WTC11 (cell line): ENCODE measurements around the gene TNIP2. TPM values are rescaled to one million over a fixed set of nuclear protein-coding genes. Genes with fewer than 3 reads are reported as not detected.

Experiments
- ATAC-seq: fragments of 200-7000 bp; cut with Tn5 transposase; 2 replicates; pipeline ENCODE4 v1.10.0; 2021; ENCODE audit warnings: mild to moderate bottlenecking, moderate library complexity
- CTCF ChIA-PET: fragments of 300-600 bp; sonication (Branson Sonifier 250); formaldehyde crosslinking; loops from one replicate; lab custom pipeline; 2021; ENCODE audit warnings: antibody characterized with exemption; lab: Charles Lee
- POLR2A ChIA-PET: fragments of 350-600 bp; sonication (Branson Sonifier 250); formaldehyde crosslinking; loops from one replicate; lab custom pipeline; 2021; ENCODE audit warnings: antibody characterized with exemption; lab: Charles Lee
- DNase-seq: peaks from one replicate; pipeline ENCODE4 v3.0.0; 2021; ENCODE audit warnings: low spot score
- H3K27ac Mint-ChIP-seq: 2 replicates; pipeline ENCODE4 v1.8.0; 2021; ENCODE audit warnings: mixed read lengths
- H3K27me3 Mint-ChIP-seq: 2 replicates; pipeline ENCODE4 v1.8.0; 2021; ENCODE audit warnings: low read depth, mild to moderate bottlenecking, moderate library complexity, mixed read lengths
- H3K36me3 Mint-ChIP-seq: 2 replicates; pipeline ENCODE4 v1.8.0; 2021; ENCODE audit warnings: mixed read lengths
- H3K4me1 Mint-ChIP-seq: 2 replicates; pipeline ENCODE4 v1.8.0; 2022; ENCODE audit warnings: mixed read lengths
- H3K4me3 Mint-ChIP-seq: 2 replicates; pipeline ENCODE4 v1.8.0; 2021; ENCODE audit warnings: mild to moderate bottlenecking, moderate library complexity, mixed read lengths
- H3K9me3 Mint-ChIP-seq: 2 replicates; pipeline ENCODE4 v1.8.0; 2021; ENCODE audit warnings: mixed read lengths
- EMX1 ChIP-seq: fragments of 250-450 bp; sonication (Bioruptor Pico); IDR thresholded peaks from 2 replicates; pipeline ENCODE4 v1.8.0; 2021; ENCODE audit warnings: mild to moderate bottlenecking
- FOXJ3 ChIP-seq: sonication (generic); formaldehyde crosslinking; IDR thresholded peaks from 2 replicates; pipeline ENCODE4 v1.9.0; 2021; ENCODE audit warnings: missing genetic modification reagents, mild to moderate bottlenecking, borderline replicate concordance
- FOXP1 ChIP-seq: sonication (generic); formaldehyde crosslinking; IDR thresholded peaks from 2 replicates; pipeline ENCODE4 v1.8.0; 2022; ENCODE audit warnings: missing genetic modification reagents, mild to moderate bottlenecking, moderate library complexity, borderline replicate concordance
- FOXP4 ChIP-seq: sonication (generic); formaldehyde crosslinking; IDR thresholded peaks from 2 replicates; pipeline ENCODE4 v1.8.0; 2022; ENCODE audit warnings: mild to moderate bottlenecking, missing genetic modification reagents
- IRF1 ChIP-seq: sonication (generic); formaldehyde crosslinking; IDR thresholded peaks from 2 replicates; pipeline ENCODE4 v1.8.0; 2023; ENCODE audit warnings: missing genetic modification reagents
- NFE2L1 ChIP-seq: sonication (generic); formaldehyde crosslinking; IDR thresholded peaks from 2 replicates; pipeline ENCODE4 v1.8.1; 2023; ENCODE audit warnings: missing genetic modification reagents
- NR1H2 ChIP-seq: sonication (generic); formaldehyde crosslinking; IDR thresholded peaks from 2 replicates; pipeline ENCODE4 v1.9.0; 2021; ENCODE audit warnings: mild to moderate bottlenecking, moderate library complexity, missing genetic modification reagents
- NR2C2 ChIP-seq: sonication (generic); formaldehyde crosslinking; IDR thresholded peaks from 2 replicates; pipeline ENCODE4 v1.8.0; 2022; ENCODE audit warnings: mild to moderate bottlenecking, missing genetic modification reagents
- NR3C1 ChIP-seq: sonication (generic); formaldehyde crosslinking; conservative IDR thresholded peaks from 2 replicates; pipeline ENCODE4 v1.8.1; 2023; ENCODE audit warnings: low read depth, mild to moderate bottlenecking, missing genetic modification reagents
- OVOL2 ChIP-seq: fragments of 250-450 bp; sonication (Bioruptor Pico); IDR thresholded peaks from 2 replicates; pipeline ENCODE4 v1.9.0; 2021; ENCODE audit warnings: mild to moderate bottlenecking, borderline replicate concordance
- RORB ChIP-seq: fragments of 250-450 bp; sonication (Bioruptor Pico); IDR thresholded peaks from 2 replicates; pipeline ENCODE4 v1.9.0; 2021; ENCODE audit warnings: mild to moderate bottlenecking
- SMAD4 ChIP-seq: sonication (generic); formaldehyde crosslinking; IDR thresholded peaks from 2 replicates; pipeline ENCODE4 v1.8.0; 2022; ENCODE audit warnings: mild to moderate bottlenecking, missing genetic modification reagents
- SP1 ChIP-seq: sonication (generic); formaldehyde crosslinking; conservative IDR thresholded peaks from 2 replicates; pipeline ENCODE4 v1.8.1; 2022; ENCODE audit warnings: missing genetic modification reagents
- ZNF423 ChIP-seq: fragments of 250-450 bp; sonication (Bioruptor Pico); IDR thresholded peaks from 2 replicates; pipeline ENCODE4 v2.1.2; 2022; ENCODE audit warnings: mild to moderate bottlenecking, moderate library complexity
- ZNF532 ChIP-seq: fragments of 250-450 bp; sonication (Bioruptor Pico); IDR thresholded peaks from 2 replicates; pipeline ENCODE4 v1.9.0; 2021; ENCODE audit warnings: mild to moderate bottlenecking, borderline replicate concordance
- total RNA-seq: library from RNA; stranded (reverse); gene quantifications from 3 replicates; pipeline ENCODE4 v1.2.3, GENCODE V29; 2021
- TF ChIP-seq, protein P1 (sequence below): sonication (generic); formaldehyde crosslinking; IDR thresholded peaks from 2 replicates; pipeline ENCODE4 v1.8.0; 2023; ENCODE audit warnings: mild to moderate bottlenecking, missing genetic modification reagents
- TF ChIP-seq, protein P2 (sequence below): sonication (generic); formaldehyde crosslinking; IDR thresholded peaks from 2 replicates; pipeline ENCODE4 v1.8.1; 2022; ENCODE audit warnings: mild to moderate bottlenecking, moderate library complexity, missing genetic modification reagents

Gene TNIP2
- total RNA-seq, 1 experiment from 2014 or later = 44.4 TPM

DNA sequence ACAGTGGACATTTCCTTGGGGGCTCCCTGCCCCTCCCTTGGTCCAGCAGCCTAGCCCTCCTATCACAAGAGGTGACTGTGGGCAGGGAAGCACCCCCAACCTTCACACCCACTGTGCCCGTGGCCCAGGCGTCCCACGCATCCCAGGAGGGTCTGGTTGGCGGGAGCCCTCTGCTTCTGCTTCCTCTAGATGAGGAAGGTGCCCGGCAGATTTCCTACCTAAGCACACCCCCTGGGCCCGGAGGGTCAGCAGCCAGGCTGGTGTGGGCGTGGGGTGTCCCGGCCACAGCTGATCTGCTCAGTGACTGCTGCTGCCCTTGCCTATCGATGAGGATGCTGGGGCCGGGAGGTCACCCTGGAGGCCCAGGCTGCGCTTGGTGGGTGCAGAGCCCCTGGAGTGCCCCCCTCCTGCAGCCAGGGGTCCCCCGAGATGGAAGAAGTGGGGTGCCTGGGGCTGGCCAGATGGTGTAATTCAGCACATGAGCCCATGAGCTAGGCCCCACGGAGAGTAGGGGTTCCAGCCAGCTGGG lies 48.9 kb upstream of the TNIP2 start:
- Mint-ChIP-seq H3K4me3 (no peak overlapping the region), H3K9me3 (no peaks in the 10 kb centered on the region), H3K27ac (no peak overlapping the region; the same call in 1 of the 2 replicates), H3K36me3 (no peaks in the 10 kb centered on the region)
- POLR2A ChIA-PET = no interaction called here
- TF ChIP-seq IRF1 (CRISPR knock-in tag) = no peak
- TF ChIP-seq OVOL2 (CRISPR knock-in tag) = no peak
- TF ChIP-seq ZNF423 = no peak
- TF ChIP-seq RORB (CRISPR knock-in tag) = no peak
- TF ChIP-seq NR3C1 (CRISPR knock-in tag) = no peak
- TF ChIP-seq, protein P1, sequence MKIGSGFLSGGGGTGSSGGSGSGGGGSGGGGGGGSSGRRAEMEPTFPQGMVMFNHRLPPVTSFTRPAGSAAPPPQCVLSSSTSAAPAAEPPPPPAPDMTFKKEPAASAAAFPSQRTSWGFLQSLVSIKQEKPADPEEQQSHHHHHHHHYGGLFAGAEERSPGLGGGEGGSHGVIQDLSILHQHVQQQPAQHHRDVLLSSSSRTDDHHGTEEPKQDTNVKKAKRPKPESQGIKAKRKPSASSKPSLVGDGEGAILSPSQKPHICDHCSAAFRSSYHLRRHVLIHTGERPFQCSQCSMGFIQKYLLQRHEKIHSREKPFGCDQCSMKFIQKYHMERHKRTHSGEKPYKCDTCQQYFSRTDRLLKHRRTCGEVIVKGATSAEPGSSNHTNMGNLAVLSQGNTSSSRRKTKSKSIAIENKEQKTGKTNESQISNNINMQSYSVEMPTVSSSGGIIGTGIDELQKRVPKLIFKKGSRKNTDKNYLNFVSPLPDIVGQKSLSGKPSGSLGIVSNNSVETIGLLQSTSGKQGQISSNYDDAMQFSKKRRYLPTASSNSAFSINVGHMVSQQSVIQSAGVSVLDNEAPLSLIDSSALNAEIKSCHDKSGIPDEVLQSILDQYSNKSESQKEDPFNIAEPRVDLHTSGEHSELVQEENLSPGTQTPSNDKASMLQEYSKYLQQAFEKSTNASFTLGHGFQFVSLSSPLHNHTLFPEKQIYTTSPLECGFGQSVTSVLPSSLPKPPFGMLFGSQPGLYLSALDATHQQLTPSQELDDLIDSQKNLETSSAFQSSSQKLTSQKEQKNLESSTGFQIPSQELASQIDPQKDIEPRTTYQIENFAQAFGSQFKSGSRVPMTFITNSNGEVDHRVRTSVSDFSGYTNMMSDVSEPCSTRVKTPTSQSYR (CRISPR knock-in tag) = no peak
- no peak for TF ChIP-seq SMAD4 (CRISPR knock-in tag)
- TF ChIP-seq NFE2L1 (CRISPR knock-in tag) = no peak
- TF ChIP-seq NR1H2 (CRISPR knock-in tag) = no peak
- no peak for TF ChIP-seq FOXJ3 (CRISPR knock-in tag)
- no peak for TF ChIP-seq SP1 (CRISPR knock-in tag)
- TF ChIP-seq NR2C2 (CRISPR knock-in tag) = no peak
- TF ChIP-seq, protein P2, sequence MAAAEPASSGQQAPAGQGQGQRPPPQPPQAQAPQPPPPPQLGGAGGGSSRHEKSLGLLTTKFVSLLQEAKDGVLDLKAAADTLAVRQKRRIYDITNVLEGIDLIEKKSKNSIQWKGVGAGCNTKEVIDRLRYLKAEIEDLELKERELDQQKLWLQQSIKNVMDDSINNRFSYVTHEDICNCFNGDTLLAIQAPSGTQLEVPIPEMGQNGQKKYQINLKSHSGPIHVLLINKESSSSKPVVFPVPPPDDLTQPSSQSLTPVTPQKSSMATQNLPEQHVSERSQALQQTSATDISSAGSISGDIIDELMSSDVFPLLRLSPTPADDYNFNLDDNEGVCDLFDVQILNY (CRISPR knock-in tag) = no peak
- TF ChIP-seq FOXP4 (CRISPR knock-in tag) = no peak
- no peak for TF ChIP-seq EMX1
- no peak for TF ChIP-seq FOXP1
- TF ChIP-seq ZNF532 (CRISPR knock-in tag) = no peak
- TF ChIP-seq, all 79 proteins: peak for 0
- no peak for ATAC-seq
- Mint-ChIP-seq H3K4me1 (peaks cover 10% of the 10 kb centered on the region), H3K27me3 (no peaks in the 10 kb centered on the region; the same call in 1 of the 2 replicates)
- CTCF ChIA-PET = interaction anchor here (1.7 kb wide), 1 partner anchor 41 kb away, joined by 5 read pairs; no protein-coding TSS in a partner anchor
- no peak for DNase-seq
